Body of pancreas (tissue), 4 donors: ENCODE results near the gene RPL4. TPM values are rescaled to one million over a fixed set of nuclear protein-coding genes. Genes with fewer than 3 reads are reported as not detected.
A peak's percentile ranks its signal among the peaks of the same experiment; 100 is the strongest.
"Not testable (repeated sequence)": the region's sequence is repeated elsewhere in the genome, so short reads cannot be mapped to it uniquely, and the experiment has no call there.

ENCODE experiments used
- ATAC-seq: fragments of 150-250 bp; one replicate; pipeline ENCODE4 v1.9.1; 2016
- DNase-seq, 4 donors: peaks; one replicate each; pipeline ENCODE4 v3.0.0-alpha.2; 2019
- H3K27ac ChIP-seq, 4 donors: fragments of 200-600 bp; sonication (generic); 1 replicate in 3 of 4; 2 replicates in 1 of 4; pipeline versions ENCODE4 v1.5.1 to v1.6.1; 2016 to 2019; ENCODE audit warnings: mild to moderate bottlenecking in 1 of 4, mixed read lengths in 1 of 4, moderate library complexity in 1 of 4
- H3K27me3 ChIP-seq, 2 donors: fragments of 200-600 bp; sonication (generic); one replicate each; pipeline ENCODE4 v1.6.0; 2016; ENCODE audit warnings: mild to moderate bottlenecking in 1 of 2
- H3K36me3 ChIP-seq, 2 donors: fragments of 200-600 bp; sonication (generic); replicated peaks in 1 of 2; 2 replicates each; pipeline ENCODE4 v1.5.1; 2016; ENCODE audit warnings: low read depth in 2 of 2; ENCODE audit not compliant: insufficient read depth in 1 of 2
- H3K4me1 ChIP-seq: fragments of 200-600 bp; sonication (generic); one replicate; pipeline ENCODE4 v1.6.0; 2016
- H3K4me3 ChIP-seq, 2 donors: fragments of 200-600 bp; sonication (generic); 1 replicate in 1 of 2; 2 replicates in 1 of 2; pipeline ENCODE4 v1.5.1; 2016 to 2019
- H3K9me3 ChIP-seq, 3 donors: fragments of 200-600 bp; sonication (generic); 1 replicate in 2 of 3; 2 replicates in 1 of 3; pipeline ENCODE4 v1.5.1; 2016
- POLR2A ChIP-seq, 3 donors: fragments of 450-650 bp; IDR thresholded peaks; one replicate each; pipeline ENCODE4 v1.6.1; 2016; ENCODE audit warnings: antibody characterized with exemption in 3 of 3, mild to moderate bottlenecking in 2 of 3
- WGBS, 2 donors: methylation state at CpG; one replicate each; pipeline ENCODE4 v1.1.5; 2017; 5-methylcytosine and 5-hydroxymethylcytosine counted together
- intact Hi-C: fragments of 100-400 bp; cut with DNase I; formaldehyde crosslinking; loops from one replicate; pipeline ENCODE4 v1.15.1; 2023
- total RNA-seq, 2 donors: library from RNA; depleted of rRNA; stranded (reverse); fragments of >200 nt; gene quantifications; one replicate each; pipeline ENCODE4 v1.1.0, GENCODE V29; 2016
- TF ChIP-seq, protein P1 (sequence below), 7 experiments: fragments of 450-650 bp in 4 of 7; fragments of 200-600 bp in 3 of 7; sonication (generic) in 3 of 7; IDR thresholded peaks; one replicate each; pipeline ENCODE4 v1.5.1; 2016 to 2019; ENCODE audit warnings: antibody characterized with exemption in 7 of 7

The RPL4 gene
- total RNA-seq, 2 donors from 2014 or later, result 789 to 1,823 TPM

- H3K27ac ChIP-seq, result peak overlapping the region in 3 of 4 donors; percentile 24 to 64 (median 54)
- intact Hi-C loops, result no loop called here
- DNase-seq, result no peak
- ATAC-seq, result peak; percentile 62
- TF ChIP-seq, protein P1, sequence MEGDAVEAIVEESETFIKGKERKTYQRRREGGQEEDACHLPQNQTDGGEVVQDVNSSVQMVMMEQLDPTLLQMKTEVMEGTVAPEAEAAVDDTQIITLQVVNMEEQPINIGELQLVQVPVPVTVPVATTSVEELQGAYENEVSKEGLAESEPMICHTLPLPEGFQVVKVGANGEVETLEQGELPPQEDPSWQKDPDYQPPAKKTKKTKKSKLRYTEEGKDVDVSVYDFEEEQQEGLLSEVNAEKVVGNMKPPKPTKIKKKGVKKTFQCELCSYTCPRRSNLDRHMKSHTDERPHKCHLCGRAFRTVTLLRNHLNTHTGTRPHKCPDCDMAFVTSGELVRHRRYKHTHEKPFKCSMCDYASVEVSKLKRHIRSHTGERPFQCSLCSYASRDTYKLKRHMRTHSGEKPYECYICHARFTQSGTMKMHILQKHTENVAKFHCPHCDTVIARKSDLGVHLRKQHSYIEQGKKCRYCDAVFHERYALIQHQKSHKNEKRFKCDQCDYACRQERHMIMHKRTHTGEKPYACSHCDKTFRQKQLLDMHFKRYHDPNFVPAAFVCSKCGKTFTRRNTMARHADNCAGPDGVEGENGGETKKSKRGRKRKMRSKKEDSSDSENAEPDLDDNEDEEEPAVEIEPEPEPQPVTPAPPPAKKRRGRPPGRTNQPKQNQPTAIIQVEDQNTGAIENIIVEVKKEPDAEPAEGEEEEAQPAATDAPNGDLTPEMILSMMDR (IDR thresholded peaks at IDR 0.05), result no peak
- no peak for TF ChIP-seq POLR2A (IDR thresholded peaks at IDR 0.05)
- H3K4me3 ChIP-seq, result no peak overlapping the region
- no peaks in the 10 kb centered on the region for H3K9me3 ChIP-seq
- H3K36me3 ChIP-seq, result no peaks in the 10 kb centered on the region
- WGBS, 2 donors, result 67 to 84% methylated on average over 8 of the region's 8 CpGs
- no peaks in the 10 kb centered on the region for H3K27me3 ChIP-seq
- no peaks in the 10 kb centered on the region for H3K4me1 ChIP-seq
These were observed 32.3 kb downstream of the RPL4 start for GRCh38 chr15:66472176-66472999.

GRCh38 chr15:66470825-66471224 is 33.8 kb downstream of the RPL4 start:
- H3K27me3 ChIP-seq, H3K27ac ChIP-seq, intact Hi-C loops, H3K4me3 ChIP-seq, H3K4me1 ChIP-seq, H3K9me3 ChIP-seq, DNase-seq, ATAC-seq, H3K36me3 ChIP-seq: not testable (repeated sequence)
- 85 to 87% methylated on average over 4 of the region's 4 CpGs for WGBS, 2 donors

- DNase-seq, H3K4me3 ChIP-seq, H3K4me1 ChIP-seq, ATAC-seq, H3K36me3 ChIP-seq, H3K27ac ChIP-seq, H3K9me3 ChIP-seq, H3K27me3 ChIP-seq, intact Hi-C loops: not testable (repeated sequence)
- 96 to 99% methylated on average over 11 of the region's 11 CpGs for WGBS, 2 donors
These were observed 37.3 kb downstream of the RPL4 start for GRCh38 chr15:66467162-66468040.

- H3K27ac ChIP-seq, H3K27me3 ChIP-seq, H3K4me1 ChIP-seq, ATAC-seq, H3K4me3 ChIP-seq, DNase-seq, intact Hi-C loops, H3K9me3 ChIP-seq, H3K36me3 ChIP-seq: not testable (repeated sequence)
- WGBS, 2 donors, result 91 to 99% methylated on average over 6 of the region's 6 CpGs
These were observed 39.4 kb downstream of the RPL4 start for GRCh38 chr15:66465294-66465693.

DNA sequence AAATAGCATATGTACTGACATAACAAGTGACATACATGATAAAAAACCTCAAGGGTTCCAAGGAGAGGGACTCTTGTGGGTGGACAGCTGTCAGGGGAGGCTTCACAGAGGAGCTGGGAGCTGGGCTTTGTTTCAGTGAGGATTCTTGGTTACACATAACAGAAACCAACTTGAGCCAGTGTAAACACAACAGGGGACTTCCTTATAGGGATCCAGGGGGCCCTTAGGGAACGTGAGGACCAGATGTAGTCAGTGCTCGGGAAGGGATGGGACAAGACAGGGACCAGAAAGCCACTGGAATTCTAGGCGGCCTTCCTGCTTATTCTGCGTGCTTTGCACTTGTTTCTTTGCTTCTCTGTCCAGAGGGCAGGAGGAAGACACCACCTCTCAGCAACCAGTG is 42.0 kb downstream of the RPL4 start:
- WGBS, 2 donors, result 76 to 82% methylated on average over 4 of the region's 4 CpGs
- Histone ChIP-seq H3K9me3 (no peaks in the 10 kb centered on the region), H3K4me3 (no peak overlapping the region), H3K4me1 (no peaks in the 10 kb centered on the region), H3K27me3 (no peaks in the 10 kb centered on the region), H3K27ac (no peak overlapping the region), H3K36me3 (no peaks in the 10 kb centered on the region)
- no peak for ATAC-seq
- intact Hi-C loops, result no loop called here
- DNase-seq, result no peak
- TF ChIP-seq, protein P1 (IDR thresholded peaks at IDR 0.05), result no peak
- TF ChIP-seq POLR2A (IDR thresholded peaks at IDR 0.05), result no peak

GRCh38 chr15:66461917-66462316 is 42.7 kb downstream of the RPL4 start:
- Histone ChIP-seq H3K27ac (no peak overlapping the region), H3K36me3 (no peaks in the 10 kb centered on the region), H3K9me3 (no peaks in the 10 kb centered on the region), H3K4me1 (no peaks in the 10 kb centered on the region), H3K27me3 (no peaks in the 10 kb centered on the region), H3K4me3 (no peak overlapping the region)
- DNase-seq (no peak), ATAC-seq (no peak)
- intact Hi-C loops, result no loop called here
- WGBS, 2 donors, result 90 to 92% methylated on average over 2 of the region's 2 CpGs
- TF ChIP-seq, protein P1 (IDR thresholded peaks at IDR 0.05), result no peak
- no peak for TF ChIP-seq POLR2A (IDR thresholded peaks at IDR 0.05)

DNA sequence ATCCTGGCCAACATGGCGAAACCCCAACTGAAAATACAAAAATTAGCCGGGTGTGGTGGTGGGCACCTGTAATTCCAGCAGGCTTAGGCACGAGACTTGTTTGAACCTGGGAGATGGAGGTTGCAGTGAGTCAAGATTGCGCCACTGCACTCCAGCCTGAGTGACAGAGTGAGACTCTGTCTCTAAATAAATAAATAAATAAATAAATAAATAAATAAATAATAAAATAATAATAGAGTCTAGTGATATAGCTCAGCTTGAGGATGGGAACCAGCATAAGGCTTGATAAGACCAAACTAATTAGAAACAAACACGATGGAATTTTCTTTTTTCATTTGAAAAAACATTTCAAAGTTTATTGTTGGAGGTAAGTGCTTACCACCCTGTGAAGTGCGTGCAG is 43.4 kb downstream of the RPL4 start:
- WGBS, 2 donors, result 95 to 96% methylated on average over 6 of the region's 6 CpGs
- intact Hi-C loops, H3K27me3 ChIP-seq, H3K4me1 ChIP-seq, H3K9me3 ChIP-seq, H3K4me3 ChIP-seq, ATAC-seq, H3K27ac ChIP-seq, H3K36me3 ChIP-seq, DNase-seq: not testable (repeated sequence)
